Neural cell (in vitro differentiated cells): Measurements from ENCODE around the gene SLC13A3. TPM values are rescaled to one million over a fixed set of nuclear protein-coding genes. Genes with fewer than 3 reads are reported as not detected.

Experiments used
- H2AFZ ChIP-seq: fragments of 200-600, 300-800 bp; sonication (generic), shearing (Covaris generic); 2 replicates; pipeline ENCODE4 v1.6.0; 2014; ENCODE audit warnings: low read depth, mild to moderate bottlenecking, antibody characterized with exemption, low read length, moderate library complexity
- H3F3A ChIP-seq: fragments of 200-600 bp; shearing (Covaris generic); 2 replicates; pipeline ENCODE4 v1.6.1; 2016; ENCODE audit warnings: mild to moderate bottlenecking, moderate library complexity, mixed read lengths, antibody characterized with exemption, low read length; ENCODE audit not compliant: insufficient read depth, poor library complexity, severe bottlenecking
- H3K27ac ChIP-seq: fragments of 200-600, 300-800 bp; sonication (generic), shearing (Covaris generic); 2 replicates; pipeline ENCODE4 v1.5.1; 2014; ENCODE audit warnings: mild to moderate bottlenecking, low read length, moderate library complexity
- H3K27me3 ChIP-seq: fragments of 300-800, 200-600 bp; sonication (generic), shearing (Covaris generic); 2 replicates; pipeline ENCODE4 v1.6.0; 2014; ENCODE audit warnings: mild to moderate bottlenecking, low read depth, low read length, moderate library complexity; ENCODE audit not compliant: insufficient read depth
- H3K36me3 ChIP-seq: fragments of 300-800, 200-600 bp; sonication (generic), shearing (Covaris generic); 2 replicates; pipeline ENCODE4 v1.5.1; 2014; ENCODE audit warnings: mild to moderate bottlenecking, antibody characterized with exemption, low read length, moderate library complexity; ENCODE audit not compliant: insufficient read depth
- H3K4me2 ChIP-seq: fragments of 300-800, 200-600 bp; sonication (generic), shearing (Covaris generic); 2 replicates; pipeline ENCODE4 v1.6.0; 2014; ENCODE audit warnings: mild to moderate bottlenecking, low read length
- H3K4me3 ChIP-seq: fragments of 300-800, 200-600 bp; sonication (generic), shearing (Covaris generic); 2 replicates; pipeline ENCODE4 v1.5.1; 2014; ENCODE audit warnings: mild to moderate bottlenecking, low read length, moderate library complexity
- H3K79me2 ChIP-seq: fragments of 200-600 bp; shearing (Covaris generic); replicated peaks from 2 replicates; pipeline ENCODE4 v1.6.0; 2014; ENCODE audit warnings: mild to moderate bottlenecking, low read length, moderate library complexity; ENCODE audit not compliant: insufficient read depth
- H3K9ac ChIP-seq: fragments of 300-800, 200-600 bp; sonication (generic), shearing (Covaris generic); 2 replicates; pipeline ENCODE4 v1.6.1; 2016; ENCODE audit warnings: mild to moderate bottlenecking, low read length, mixed read lengths
- H3K9me2 ChIP-seq: fragments of 200-600 bp; shearing (Covaris generic); 2 replicates; pipeline ENCODE4 v1.6.1; 2016; ENCODE audit warnings: mild to moderate bottlenecking, low read length, mixed read lengths; ENCODE audit not compliant: insufficient read depth
- H3K9me3 ChIP-seq: fragments of 200-600, 300-800 bp; sonication (generic), shearing (Covaris generic); 2 replicates; pipeline ENCODE4 v1.6.1; 2016; ENCODE audit warnings: mild to moderate bottlenecking, mixed run types, low read length, moderate library complexity, mixed read lengths
- H4K20me1 ChIP-seq: fragments of 200-600 bp; shearing (Covaris generic); 2 replicates; pipeline ENCODE4 v1.6.1; 2016; ENCODE audit warnings: mild to moderate bottlenecking, mixed run types; ENCODE audit not compliant: insufficient read depth
- CTCF ChIP-seq: fragments of 450-650 bp; IDR thresholded peaks from 2 replicates; pipeline ENCODE4 v1.5.1; 2014; ENCODE audit warnings: antibody characterized with exemption, mild to moderate bottlenecking, moderate library complexity; ENCODE audit not compliant: poor library complexity, severe bottlenecking
- EP300 ChIP-seq: fragments of 450-650 bp; conservative IDR thresholded peaks from 2 replicates; pipeline ENCODE4 v1.6.1; 2014; ENCODE audit warnings: antibody characterized with exemption, mild to moderate bottlenecking, moderate library complexity; ENCODE audit not compliant: poor library complexity, severe bottlenecking
- EZH2 ChIP-seq: fragments of 200-600, 300-800 bp; shearing (Covaris generic), sonication (generic); IDR thresholded peaks from 2 replicates; pipeline ENCODE4 v1.6.1; 2014; ENCODE audit warnings: antibody characterized with exemption, low read length, borderline replicate concordance, mild to moderate bottlenecking; ENCODE audit not compliant: insufficient read depth, poor library complexity, severe bottlenecking
- MXI1 ChIP-seq: fragments of 450-650 bp; conservative IDR thresholded peaks from 2 replicates; pipeline ENCODE4 v1.6.1; 2014; ENCODE audit warnings: antibody characterized with exemption, mild to moderate bottlenecking; ENCODE audit not compliant: poor library complexity, severe bottlenecking
- POLR2AphosphoS5 ChIP-seq: IDR thresholded peaks from 2 replicates; pipeline ENCODE4 v1.6.1; 2012
- RAD21 ChIP-seq: fragments of 450-650 bp; conservative IDR thresholded peaks from 2 replicates; pipeline ENCODE4 v1.6.1; 2014; ENCODE audit warnings: antibody characterized with exemption, mild to moderate bottlenecking, moderate library complexity
- REST ChIP-seq: IDR thresholded peaks from 2 replicates; pipeline ENCODE4 v1.6.1; 2012; ENCODE audit warnings: borderline replicate concordance
- SMC3 ChIP-seq: fragments of 450-650 bp; conservative IDR thresholded peaks from 2 replicates; pipeline ENCODE4 v1.6.1; 2014; ENCODE audit warnings: antibody characterized with exemption, mild to moderate bottlenecking, moderate library complexity; ENCODE audit not compliant: poor library complexity
- TAF1 ChIP-seq: IDR thresholded peaks from 2 replicates; pipeline ENCODE4 v1.6.1; 2012; ENCODE audit warnings: low read depth
- polyA plus RNA-seq: library from polyadenylated mRNA; depleted of rRNA; stranded (reverse); fragments of >200 nt; gene quantifications from 2 replicates; pipeline ENCODE4 v1.2.3, GENCODE V29; 2014

SLC13A3 gene
- polyA plus RNA-seq, 1 donor from 2014 or later: 5.5 TPM

GRCh38 chr20:46636514-46636913, 14.7 kb downstream of the SLC13A3 start:
- Histone ChIP-seq H3K79me2 (no peaks in the 10 kb centered on the region), H3K9ac (no peak overlapping the region), H3K9me2 (no peaks in the 10 kb centered on the region), H3K36me3 (no peaks in the 10 kb centered on the region), H3K9me3 (no peaks in the 10 kb centered on the region), H4K20me1 (no peaks in the 10 kb centered on the region), H3K27ac (no peak overlapping the region), H3K4me3 (no peak overlapping the region), H3F3A (no peaks in the 10 kb centered on the region), H2AFZ (no peak overlapping the region), H3K4me2 (no peak overlapping the region), H3K27me3 (no peaks in the 10 kb centered on the region)
- TF ChIP-seq EP300 (no peak), REST (no peak), EZH2 (no peak), CTCF (no peak), MXI1 (no peak), TAF1 (no peak), RAD21 (no peak), SMC3 (no peak), POLR2AphosphoS5 (no peak)

GRCh38 chr20:46635514-46636136, 15.6 kb downstream of the SLC13A3 start:
- Histone ChIP-seq H2AFZ (no peak overlapping the region), H3K27ac (no peak overlapping the region), H3K27me3 (no peaks in the 10 kb centered on the region)

More at GRCh38 chr20:46635514-46636136, 15.6 kb downstream of the SLC13A3 start:
- Histone ChIP-seq H3K79me2 (no peaks in the 10 kb centered on the region), H3K9me3 (no peaks in the 10 kb centered on the region), H3F3A (no peaks in the 10 kb centered on the region), H3K4me2 (no peak overlapping the region), H3K9ac (no peak overlapping the region), H4K20me1 (no peaks in the 10 kb centered on the region), H3K36me3 (no peaks in the 10 kb centered on the region), H3K4me3 (no peak overlapping the region), H3K9me2 (no peaks in the 10 kb centered on the region)
- TF ChIP-seq TAF1 (no peak), REST (no peak), CTCF (no peak), POLR2AphosphoS5 (no peak), MXI1 (no peak), EZH2 (no peak), EP300 (no peak), SMC3 (no peak), RAD21 (no peak)
